Aorta (tissue), 5 donors: ENCODE measurements around the gene DDX46. TPM values are rescaled to one million over a fixed set of nuclear protein-coding genes. Genes with fewer than 3 reads are reported as not detected.
A peak's percentile ranks its signal among the peaks of the same experiment; 100 is the strongest.

Source experiments
- ATAC-seq: fragments of 200-7000 bp; cut with Tn5 transposase; one replicate; pipeline ENCODE4 v1.9.1; 2022; ENCODE audit warnings: moderate library complexity; ENCODE audit not compliant: low FRiP score
- DNase-seq, 2 donors: peaks; one replicate each; pipeline ENCODE4 v3.0.0-alpha.2; 2020
- H3K27ac ChIP-seq, 2 donors: one replicate each; pipeline ENCODE4 v1.5.1; 2013; ENCODE audit warnings: low read length in 2 of 2, mild to moderate bottlenecking in 2 of 2, moderate library complexity in 2 of 2, control low read depth in 1 of 2, inconsistent platforms in 1 of 2, low read depth in 1 of 2
- H3K27me3 ChIP-seq, 2 donors: one replicate each; pipeline ENCODE4 v1.6.1; 2013; ENCODE audit warnings: control low read depth in 1 of 2, low read length in 1 of 2, mild to moderate bottlenecking in 1 of 2, moderate library complexity in 1 of 2; ENCODE audit not compliant: insufficient read depth in 2 of 2, control insufficient read depth in 1 of 2
- H3K36me3 ChIP-seq, 2 donors: one replicate each; pipeline ENCODE4 v1.6.1; 2013; ENCODE audit warnings: control low read depth in 1 of 2, low read length in 1 of 2, mild to moderate bottlenecking in 1 of 2; ENCODE audit not compliant: insufficient read depth in 2 of 2, control insufficient read depth in 1 of 2
- H3K4me1 ChIP-seq, 2 donors: one replicate each; pipeline ENCODE4 v1.6.1; 2013; ENCODE audit warnings: low read length in 2 of 2, control low read depth in 1 of 2, mild to moderate bottlenecking in 1 of 2, moderate library complexity in 1 of 2; ENCODE audit not compliant: insufficient read depth in 2 of 2, control insufficient read depth in 1 of 2
- H3K4me3 ChIP-seq, 2 donors: one replicate each; pipeline ENCODE4 v1.5.1; 2013; ENCODE audit warnings: low read length in 2 of 2, control low read depth in 1 of 2, mild to moderate bottlenecking in 1 of 2
- H3K9me3 ChIP-seq: one replicate; pipeline ENCODE4 v1.6.1; 2013; ENCODE audit warnings: mild to moderate bottlenecking, low read length; ENCODE audit not compliant: control insufficient read depth
- WGBS, 2 donors: extraction: QIAGEN DNeasy Blood & Tissue Kit; methylation state at CpG; one replicate each; pipeline ENCODE4 v1.1.7; 2013; 5-methylcytosine and 5-hydroxymethylcytosine counted together
- intact Hi-C, 2 donors: fragments of 100-400 bp; cut with DNase I; formaldehyde crosslinking; loops; one replicate each; pipeline versions ENCODE4 v1.14.2 to v1.15.0; 2022
- polyA plus RNA-seq, 2 donors: library from polyadenylated mRNA; stranded (reverse); fragments of 200-250 nt; gene quantifications; one replicate each; pipeline ENCODE4 v1.2.3, GENCODE V29; 2013
- total RNA-seq, 2 donors: library from RNA; stranded (reverse); fragmentation: NEBNext Ultra II Directional; extraction: Animal tissue kit (Norgen Biotek cat#: 25700); gene quantifications; one replicate each; pipeline ENCODE4 v1.2.1, GENCODE V29; 2021
- donor health status: healthy with polysubstance abuse.
- donor health status: Bipolar disorder and iron deficiency.
- donor health status: DM: no; HTN: no; CAD: no.
- donor health status: DM: no; HTN: no; CAD: no.
- donor health status: DM: yes; HTN: yes; CAD: no.

DDX46 gene
- total and polyA plus RNA-seq, 4 donors, result 18.3 to 53.7 (median 40.6) TPM

GRCh38 chr5:134873494-134873893 lies 114.9 kb downstream of the DDX46 start:
- Histone ChIP-seq H3K9me3 (no peaks in the 10 kb centered on the region), H3K4me1 (no peaks in the 10 kb centered on the region), H3K27me3 (no peaks in the 10 kb centered on the region), H3K4me3 (no peak overlapping the region), H3K36me3 (no peaks in the 10 kb centered on the region), H3K27ac (peak overlapping the region; percentile 0 to 67)
- ATAC-seq (no peak), DNase-seq (no peak)
- 73 to 76% methylated on average over 6 of the region's 6 CpGs for WGBS, 2 donors
- intact Hi-C loops, result no loop called here

- ATAC-seq (peak; percentile 97), DNase-seq (peak; percentile 93 to 96)
- peak within 1 kb of the TSS; percentile 51 to 72 for H3K27ac ChIP-seq
- peak within 1 kb of the TSS; percentile 50 to 89 for H3K4me3 ChIP-seq
- WGBS, 2 donors, result 1% methylated on average over 77 to 79 of the region's 79 CpGs
- H3K9me3 ChIP-seq, result no peaks in the 10 kb centered on the region
- intact Hi-C loops, result loop anchor here in 1 of 2 donors (2.0 kb wide), 1 partner anchor 31 kb away; the partner anchor contains the start of gene PCBD2
- no peaks in the 10 kb centered on the region for H3K36me3 ChIP-seq
- H3K4me1 ChIP-seq, result no peaks in the 10 kb centered on the region
- no peaks in the 10 kb centered on the region for H3K27me3 ChIP-seq
Measured at GRCh38 chr5:134873987-134874830, 115.6 kb downstream of the DDX46 start, which contains the start of gene TXNDC15. Gene TXNDC15, plus strand, starts transcription at chr5:134874371. Its CDS starts 57 bp downstream, at chr5:134874428.

- H3K4me1 ChIP-seq, result no peaks in the 10 kb centered on the region
- intact Hi-C loops, result loop anchor here in 1 of 2 donors (2.0 kb wide), 1 partner anchor 30 kb away; the partner anchor contains the start of gene PCBD2
- 1 to 2% methylated on average over 20 of the region's 20 CpGs for WGBS, 2 donors
Measured at GRCh38 chr5:134874831-134875655, 116.5 kb downstream of the DDX46 start.

GRCh38 chr5:134877159-134877558 lies 118.6 kb downstream of the DDX46 start:
- H3K36me3 ChIP-seq, result no peaks in the 10 kb centered on the region
- DNase-seq (no peak), ATAC-seq (no peak)
- no peak overlapping the region for H3K27ac ChIP-seq
- H3K4me1 ChIP-seq, result no peaks in the 10 kb centered on the region
- intact Hi-C loops, result no loop called here
- no peaks in the 10 kb centered on the region for H3K27me3 ChIP-seq
- H3K4me3 ChIP-seq, result no peak overlapping the region
- no peaks in the 10 kb centered on the region for H3K9me3 ChIP-seq

More at GRCh38 chr5:134874831-134875655, 116.5 kb downstream of the DDX46 start:
- DNase-seq (peak; percentile 79 to 85), ATAC-seq (peak; percentile 83)
- Histone ChIP-seq H3K4me3 (peak overlapping the region; percentile 50 to 89), H3K27me3 (no peaks in the 10 kb centered on the region), H3K36me3 (no peaks in the 10 kb centered on the region), H3K9me3 (no peaks in the 10 kb centered on the region), H3K27ac (peak overlapping the region; percentile 51 to 72)

- Histone ChIP-seq H3K36me3 (no peaks in the 10 kb centered on the region), H3K9me3 (no peaks in the 10 kb centered on the region), H3K27ac (no peak overlapping the region), H3K4me3 (no peak overlapping the region), H3K4me1 (no peaks in the 10 kb centered on the region), H3K27me3 (no peaks in the 10 kb centered on the region)
- ATAC-seq (no peak), DNase-seq (no peak)
- intact Hi-C loops, result no loop called here
- WGBS, 2 donors, result 93 to 94% methylated on average over 3 of the region's 3 CpGs
Measured at GRCh38 chr5:134878403-134878802, 119.8 kb downstream of the DDX46 start.

GRCh38 chr5:134879456-134879855 lies 120.9 kb downstream of the DDX46 start:
- Histone ChIP-seq H3K4me1 (no peaks in the 10 kb centered on the region), H3K36me3 (no peaks in the 10 kb centered on the region), H3K4me3 (no peak overlapping the region), H3K27ac (no peak overlapping the region), H3K9me3 (no peaks in the 10 kb centered on the region), H3K27me3 (no peaks in the 10 kb centered on the region)
- DNase-seq (no peak), ATAC-seq (no peak)
- intact Hi-C loops, result no loop called here
- 80 to 84% methylated on average over 3 of the region's 3 CpGs for WGBS, 2 donors

Other genes starting within 250 kb of the DDX46 start
- gene JADE2, start 233.1 kb upstream of the DDX46 start, total RNA-seq, result 10 to 100 TPM; 39.8 to 60.3 TPM
- 10 to 100 TPM in 1 of 2 donors, 1 to 10 TPM in 1; 6.1 to 11.7 TPM for gene JADE2, start 233.1 kb upstream of the DDX46 start, polyA plus RNA-seq
- 10 to 100 TPM; 48.0 to 64.9 TPM for gene SAR1B, start 126.0 kb upstream of the DDX46 start, total RNA-seq
- gene SAR1B, start 126.0 kb upstream of the DDX46 start, polyA plus RNA-seq, result 10 to 100 TPM; 27.2 to 28.2 TPM
- gene SEC24A, start 110.0 kb upstream of the DDX46 start, total RNA-seq, result 10 to 100 TPM; 28.8 to 32.0 TPM
- 10 to 100 TPM in 1 of 2 donors, 1 to 10 TPM in 1; 6.0 to 10.0 TPM for gene SEC24A, start 110.0 kb upstream of the DDX46 start, polyA plus RNA-seq
- gene CAMLG, start 20.2 kb upstream of the DDX46 start, total RNA-seq, result 10 to 100 TPM; 31.2 to 33.1 TPM
- 10 to 100 TPM; 67.5 to 95.9 TPM for gene CAMLG, start 20.2 kb upstream of the DDX46 start, polyA plus RNA-seq
- gene C5orf24, start 87.2 kb downstream of the DDX46 start, total RNA-seq, result 10 to 100 TPM; 59.0 to 71.4 TPM
- gene C5orf24, start 87.2 kb downstream of the DDX46 start, polyA plus RNA-seq, result 10 to 100 TPM; 32.6 to 33.3 TPM
- gene TXNDC15, start 115.6 kb downstream of the DDX46 start, total RNA-seq, result 10 to 100 TPM; 79.2 to 79.6 TPM
- 100 to 1,000 TPM in 1 of 2 donors, 10 to 100 TPM in 1; 67.7 to 122 TPM for gene TXNDC15, start 115.6 kb downstream of the DDX46 start, polyA plus RNA-seq
- 1 to 10 TPM; 7.5 to 9.2 TPM for gene PCBD2, start 146.4 kb downstream of the DDX46 start, total RNA-seq
- gene PCBD2, start 146.4 kb downstream of the DDX46 start, polyA plus RNA-seq, result 1 to 10 TPM; 2.8 to 2.9 TPM
- gene CATSPER3, start 209.1 kb downstream of the DDX46 start, total RNA-seq, result under 1 TPM; 0.29 to 0.63 TPM
- gene CATSPER3, start 209.1 kb downstream of the DDX46 start, polyA plus RNA-seq, result 1 to 10 TPM in 1 of 2 donors, under 1 TPM in 1; 0.63 to 1.3 TPM